ENCODE results near the gene RPL36. TPM values are rescaled to one million over a fixed set of nuclear protein-coding genes. Genes with fewer than 3 reads are reported as not detected.

RPL36 gene
- total and polyA plus RNA-seq, 11 donors = 255 to 981 (median 391) TPM

DNA sequence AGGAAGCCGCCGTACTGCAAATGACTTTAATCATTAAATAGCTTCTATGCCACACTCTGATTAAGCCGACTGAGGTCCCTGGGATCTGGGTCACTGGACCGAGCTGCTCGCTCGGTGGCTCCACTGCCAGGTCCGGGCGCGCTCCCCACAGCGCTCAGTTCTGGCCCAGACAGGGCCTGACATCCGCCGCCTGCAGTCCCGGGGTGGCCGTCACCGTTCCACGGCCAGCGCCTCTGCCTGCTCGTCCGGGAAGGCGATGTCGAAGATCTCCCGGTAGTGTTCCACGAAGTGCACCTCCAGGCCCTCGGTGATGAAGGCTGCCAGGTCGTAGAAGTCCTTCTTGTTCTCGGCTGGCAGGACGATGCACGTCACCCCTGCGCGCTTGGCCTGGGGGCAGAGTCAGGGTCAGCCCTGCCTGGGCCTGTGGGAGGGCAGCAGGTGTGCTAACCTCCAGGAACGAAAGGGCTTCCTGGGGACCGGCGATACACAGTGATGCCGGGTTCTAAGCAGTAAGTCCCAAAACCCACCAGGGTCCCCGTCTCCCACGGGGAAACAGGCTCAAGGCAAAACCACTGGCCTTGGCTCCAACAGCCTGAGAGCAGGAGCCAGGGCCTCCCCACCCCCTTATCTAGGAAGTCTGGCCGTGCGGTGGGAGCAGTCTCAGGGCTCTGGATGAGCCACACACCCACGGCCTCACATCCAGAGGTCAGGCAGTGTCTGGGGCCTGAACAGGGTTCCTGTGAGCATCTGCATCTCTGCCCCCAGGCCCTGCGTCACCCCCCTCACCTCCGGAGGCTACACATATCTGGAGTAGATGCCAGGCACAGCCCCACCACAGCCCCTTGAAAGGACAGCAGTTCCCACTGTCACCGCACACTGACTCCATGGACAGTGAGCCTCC lies 2.0 kb downstream of the RPL36 start:
- ATAC-seq = no peak
- intact Hi-C loops (cut with DNase I) = loop anchor here in 4 of 10 donors (2.0 to 5.0 kb wide), 3 partner anchors 29 to 210 kb away; partner anchors contain the start of genes CATSPERD (in 2 of the 4), LONP1 (in 2 of the 4), NDUFA11 (in 1 of the 4) and SAFB (in 1 of the 4)
- Histone ChIP-seq H3K27me3 (no peaks in the 10 kb centered on the region), H3K36me3 (peaks cover 0 to 57% (median 54%) of the 10 kb centered on the region in 9 donors), H3K4me3 (peak overlapping the region in 11 of 12 donors; percentile 48 to 91 (median 79)), H3K9me3 (no peaks in the 10 kb centered on the region), H3K27ac (peak overlapping the region; percentile 67 to 95 (median 86)), H3K4me1 (peaks cover 4 to 47% (median 25%) of the 10 kb centered on the region in 12 donors)
- WGBS, 4 donors = 55 to 64% (median 61%) methylated on average over 21 to 42 of the region's 42 CpGs
- TF ChIP-seq, protein P1, sequence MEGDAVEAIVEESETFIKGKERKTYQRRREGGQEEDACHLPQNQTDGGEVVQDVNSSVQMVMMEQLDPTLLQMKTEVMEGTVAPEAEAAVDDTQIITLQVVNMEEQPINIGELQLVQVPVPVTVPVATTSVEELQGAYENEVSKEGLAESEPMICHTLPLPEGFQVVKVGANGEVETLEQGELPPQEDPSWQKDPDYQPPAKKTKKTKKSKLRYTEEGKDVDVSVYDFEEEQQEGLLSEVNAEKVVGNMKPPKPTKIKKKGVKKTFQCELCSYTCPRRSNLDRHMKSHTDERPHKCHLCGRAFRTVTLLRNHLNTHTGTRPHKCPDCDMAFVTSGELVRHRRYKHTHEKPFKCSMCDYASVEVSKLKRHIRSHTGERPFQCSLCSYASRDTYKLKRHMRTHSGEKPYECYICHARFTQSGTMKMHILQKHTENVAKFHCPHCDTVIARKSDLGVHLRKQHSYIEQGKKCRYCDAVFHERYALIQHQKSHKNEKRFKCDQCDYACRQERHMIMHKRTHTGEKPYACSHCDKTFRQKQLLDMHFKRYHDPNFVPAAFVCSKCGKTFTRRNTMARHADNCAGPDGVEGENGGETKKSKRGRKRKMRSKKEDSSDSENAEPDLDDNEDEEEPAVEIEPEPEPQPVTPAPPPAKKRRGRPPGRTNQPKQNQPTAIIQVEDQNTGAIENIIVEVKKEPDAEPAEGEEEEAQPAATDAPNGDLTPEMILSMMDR (IDR thresholded peaks at IDR 0.05) = no peak
- no peak for TF ChIP-seq POLR2A (IDR thresholded peaks at IDR 0.05)
- DNase-seq = peak in 1 of 5 donors; percentile 35

- Histone ChIP-seq H3K27me3 (no peaks in the 10 kb centered on the region), H3K4me1 (peaks cover 4 to 40% (median 21%) of the 10 kb centered on the region in 12 donors), H3K9me3 (no peaks in the 10 kb centered on the region), H3K36me3 (peaks cover 0 to 59% (median 55%) of the 10 kb centered on the region in 9 donors), H3K27ac (no peak overlapping the region), H3K4me3 (no peak overlapping the region)
- no peak for DNase-seq
- intact Hi-C loops (cut with DNase I) = loop anchor here in 3 of 10 donors (2.0 to 5.0 kb wide), 3 partner anchors 28 to 210 kb away; partner anchors contain the start of genes CATSPERD (in 1 of the 3), LONP1 (in 1 of the 3), NDUFA11 (in 1 of the 3) and SAFB (in 1 of the 3)
- no peak for ATAC-seq
- 67 to 76% (median 69%) methylated on average over 5 to 7 of the region's 7 CpGs for WGBS, 4 donors
- no peak for TF ChIP-seq POLR2A (IDR thresholded peaks at IDR 0.05)
- TF ChIP-seq, protein P1 (IDR thresholded peaks at IDR 0.05) = no peak
Observed at GRCh38 chr19:5692723-5693194, 2.7 kb downstream of the RPL36 start.

DNA sequence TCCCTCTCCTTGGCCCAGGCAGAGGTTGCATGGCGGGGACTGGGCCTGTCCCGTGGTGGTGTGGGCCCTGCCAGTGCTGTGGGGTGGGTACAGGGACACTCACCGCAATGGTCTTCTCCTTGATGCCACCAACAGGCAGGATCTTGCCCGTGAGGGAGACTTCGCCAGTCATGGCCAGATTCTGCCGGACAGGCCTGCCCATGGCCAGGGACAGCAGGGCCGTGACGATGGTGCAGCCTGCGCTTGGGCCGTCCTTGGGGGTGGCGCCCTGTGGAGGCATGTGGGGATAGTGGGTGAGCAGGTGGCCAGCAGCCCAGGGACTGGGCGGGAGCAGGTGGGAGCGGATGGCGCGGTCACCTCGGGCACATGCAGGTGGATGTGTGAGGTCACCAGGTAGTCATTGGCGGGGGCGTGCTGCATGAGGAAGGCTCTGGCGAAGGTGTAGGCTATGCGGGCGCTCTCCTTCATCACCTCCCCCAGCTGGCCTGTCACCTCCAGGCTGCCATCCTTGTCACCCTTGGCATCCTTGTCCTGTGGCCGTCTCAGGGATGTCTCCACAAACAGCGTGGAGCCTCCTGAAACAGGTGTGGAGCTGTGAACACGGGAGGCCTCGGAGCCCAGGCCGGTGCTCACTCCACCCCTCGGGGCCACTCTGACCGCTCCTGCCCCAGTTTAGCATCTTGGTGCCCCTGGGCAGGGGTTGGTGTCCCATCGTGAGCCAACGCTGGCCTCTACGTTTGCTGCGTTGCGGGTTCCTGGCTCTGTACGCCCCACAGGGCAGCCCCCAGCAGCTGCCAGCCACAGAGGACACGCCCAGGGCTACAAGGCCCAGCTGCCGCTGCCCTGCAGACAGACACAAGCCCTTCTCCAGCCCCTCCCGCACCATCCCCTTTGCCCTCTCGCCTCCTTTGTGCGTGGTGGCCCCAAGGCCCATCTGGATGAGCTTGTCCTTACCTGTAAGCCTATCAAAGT lies 3.4 kb downstream of the RPL36 start:
- no peak for ATAC-seq
- 86 to 90% (median 88%) methylated on average over 33 to 39 of the region's 39 CpGs for WGBS, 4 donors
- no peak for TF ChIP-seq POLR2A (IDR thresholded peaks at IDR 0.05)
- Histone ChIP-seq H3K36me3 (peaks cover 0 to 66% (median 61%) of the 10 kb centered on the region in 9 donors), H3K9me3 (no peaks in the 10 kb centered on the region), H3K27me3 (no peaks in the 10 kb centered on the region), H3K4me1 (peaks cover 4 to 40% (median 21%) of the 10 kb centered on the region in 12 donors), H3K4me3 (no peak overlapping the region), H3K27ac (no peak overlapping the region)
- intact Hi-C loops (cut with DNase I) = loop anchor here in 3 of 10 donors (2.0 to 5.0 kb wide), 3 partner anchors 27 to 209 kb away; partner anchors contain the start of genes CATSPERD (in 1 of the 3), LONP1 (in 1 of the 3), NDUFA11 (in 1 of the 3) and SAFB (in 1 of the 3)
- DNase-seq = peak in 1 of 5 donors; percentile 31

Data from heart left ventricle (tissue), 16 donors.